Lower lobe of right lung (tissue), 2 donors: ENCODE measurements around the gene SSBP4. TPM values are rescaled to one million over a fixed set of nuclear protein-coding genes. Genes with fewer than 3 reads are reported as not detected.

Experiments used
- ATAC-seq, 2 donors: fragments of 200-7000 bp; cut with Tn5 transposase; one replicate each; pipeline ENCODE4 v1.9.1; 2020 to 2022; ENCODE audit warnings: mild to moderate bottlenecking in 2 of 2, moderate library complexity in 2 of 2
- DNase-seq: peaks from one replicate; pipeline ENCODE4 v3.0.0-alpha.2; 2020
- H3K27ac ChIP-seq: fragments of 200-600 bp; one replicate; pipeline ENCODE4 v1.8.0; 2022
- H3K27me3 ChIP-seq: fragments of 200-600 bp; one replicate; pipeline ENCODE4 v1.8.0; 2022; ENCODE audit warnings: low read depth
- H3K36me3 ChIP-seq: fragments of 200-600 bp; one replicate; pipeline ENCODE4 v1.8.0; 2022; ENCODE audit warnings: mild to moderate bottlenecking
- H3K4me1 ChIP-seq: fragments of 200-600 bp; one replicate; pipeline ENCODE4 v1.8.0; 2022
- H3K4me3 ChIP-seq: fragments of 200-600 bp; one replicate; pipeline ENCODE4 v1.8.0; 2022; ENCODE audit warnings: mild to moderate bottlenecking
- H3K9me3 ChIP-seq: fragments of 200-600 bp; one replicate; pipeline ENCODE4 v1.8.0; 2022
- CTCF ChIP-seq: fragments of 200-600 bp; IDR thresholded peaks from one replicate; pipeline ENCODE4 v1.8.0; 2022; ENCODE audit warnings: antibody characterized with exemption, mild to moderate bottlenecking
- intact Hi-C: fragments of 100-400 bp; cut with DNase I; formaldehyde crosslinking; loops from one replicate; pipeline ENCODE4 v1.11.0; 2022
- total RNA-seq: library from RNA; stranded (reverse); fragmentation: NEBNext Ultra II Directional; extraction: Animal tissue kit (Norgen Biotek cat#: 25700); gene quantifications from one replicate; pipeline ENCODE4 v1.2.1, GENCODE V29; 2021
- donor health status: DM: no; HTN: yes; CAD: no; lungs with severe emphysema.

Gene SSBP4
- total RNA-seq, 1 donor from 2014 or later, result 65.6 TPM

DNA sequence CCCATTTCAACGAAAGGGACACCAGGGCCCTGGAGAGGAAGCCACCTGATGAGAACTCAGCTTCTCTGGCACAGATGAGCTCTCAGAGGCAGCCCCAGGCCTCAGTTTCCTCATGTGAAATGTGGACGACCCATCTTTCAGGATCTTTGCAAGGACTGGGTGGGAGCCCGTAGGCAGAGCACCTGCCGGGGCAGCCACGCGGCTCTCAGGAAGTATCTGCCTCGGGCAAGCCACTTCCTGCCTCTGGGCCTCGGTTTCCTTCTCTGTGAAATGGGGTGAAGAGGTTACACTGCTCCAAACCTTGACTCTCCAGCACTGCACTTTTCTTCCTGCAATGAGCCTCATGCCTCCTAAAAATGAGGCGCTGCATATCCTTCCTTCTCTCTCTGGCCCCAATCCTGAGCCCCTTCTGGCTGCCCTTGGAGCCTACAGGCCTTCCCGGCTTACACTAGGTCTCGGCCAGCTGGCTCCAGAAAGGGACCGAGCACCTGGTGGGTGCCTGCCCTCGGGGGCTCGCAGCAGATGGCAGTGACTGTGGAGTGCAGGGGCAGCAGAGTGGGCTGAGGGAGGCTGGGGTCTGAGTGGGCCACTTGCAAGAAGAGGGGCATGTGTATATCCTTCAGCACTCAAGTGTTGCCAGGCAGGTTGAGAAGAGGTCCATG is 3.5 kb downstream of the SSBP4 start:
- intact Hi-C loops, result no loop called here
- ATAC-seq (no peak), DNase-seq (peak; percentile 39)
- peaks cover 66% of the 10 kb centered on the region for H3K4me1 ChIP-seq
- H3K9me3 ChIP-seq, result no peaks in the 10 kb centered on the region
- no peak overlapping the region for H3K27ac ChIP-seq
- H3K4me3 ChIP-seq, result no peak overlapping the region
- no peak for TF ChIP-seq CTCF
- no peaks in the 10 kb centered on the region for H3K36me3 ChIP-seq
- H3K27me3 ChIP-seq, result no peaks in the 10 kb centered on the region

DNA sequence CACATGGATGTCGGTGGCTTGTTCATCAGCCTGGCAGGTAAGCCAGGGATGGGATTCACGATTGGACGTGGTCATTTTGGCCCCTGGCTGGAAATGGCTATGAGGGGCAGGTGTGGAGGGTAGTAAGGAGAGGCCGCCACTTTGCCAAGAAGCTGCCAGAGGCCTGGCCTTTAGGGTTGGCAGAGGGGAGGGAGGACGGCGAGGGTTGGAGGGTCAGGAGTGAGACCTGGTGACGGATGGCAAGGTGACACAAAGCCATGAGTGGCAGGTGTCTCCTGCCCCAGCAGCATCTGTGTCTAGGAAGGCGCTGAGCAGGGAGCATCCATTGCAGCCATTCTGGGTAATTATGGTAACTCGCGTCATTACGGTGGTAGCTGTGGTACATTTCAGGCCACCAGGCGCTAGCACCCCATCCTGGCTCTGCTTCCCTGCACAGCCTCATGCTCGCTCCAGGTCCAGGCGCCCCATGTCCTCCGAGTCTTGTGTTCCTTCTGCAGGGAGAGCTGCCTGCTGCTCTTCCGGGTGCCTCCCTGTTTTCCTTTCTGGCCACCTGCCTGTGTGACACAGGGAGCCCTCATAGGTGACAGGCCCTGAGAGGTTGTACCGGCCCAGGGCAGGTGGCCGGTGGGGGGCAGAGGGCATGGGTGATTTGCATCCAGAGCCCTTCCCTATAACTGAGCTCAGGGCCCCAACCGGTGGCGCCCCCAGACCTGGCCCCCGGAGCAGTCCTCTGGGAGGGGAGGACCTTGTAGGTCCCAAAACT is 4.2 kb downstream of the SSBP4 start:
- ATAC-seq, result no peak
- DNase-seq, result peak; percentile 41
- Histone ChIP-seq H3K27me3 (no peaks in the 10 kb centered on the region), H3K36me3 (no peaks in the 10 kb centered on the region), H3K27ac (no peak overlapping the region), H3K4me3 (no peak overlapping the region), H3K9me3 (no peaks in the 10 kb centered on the region), H3K4me1 (peaks cover 58% of the 10 kb centered on the region)
- intact Hi-C loops, result no loop called here
- no peak for TF ChIP-seq CTCF

DNA sequence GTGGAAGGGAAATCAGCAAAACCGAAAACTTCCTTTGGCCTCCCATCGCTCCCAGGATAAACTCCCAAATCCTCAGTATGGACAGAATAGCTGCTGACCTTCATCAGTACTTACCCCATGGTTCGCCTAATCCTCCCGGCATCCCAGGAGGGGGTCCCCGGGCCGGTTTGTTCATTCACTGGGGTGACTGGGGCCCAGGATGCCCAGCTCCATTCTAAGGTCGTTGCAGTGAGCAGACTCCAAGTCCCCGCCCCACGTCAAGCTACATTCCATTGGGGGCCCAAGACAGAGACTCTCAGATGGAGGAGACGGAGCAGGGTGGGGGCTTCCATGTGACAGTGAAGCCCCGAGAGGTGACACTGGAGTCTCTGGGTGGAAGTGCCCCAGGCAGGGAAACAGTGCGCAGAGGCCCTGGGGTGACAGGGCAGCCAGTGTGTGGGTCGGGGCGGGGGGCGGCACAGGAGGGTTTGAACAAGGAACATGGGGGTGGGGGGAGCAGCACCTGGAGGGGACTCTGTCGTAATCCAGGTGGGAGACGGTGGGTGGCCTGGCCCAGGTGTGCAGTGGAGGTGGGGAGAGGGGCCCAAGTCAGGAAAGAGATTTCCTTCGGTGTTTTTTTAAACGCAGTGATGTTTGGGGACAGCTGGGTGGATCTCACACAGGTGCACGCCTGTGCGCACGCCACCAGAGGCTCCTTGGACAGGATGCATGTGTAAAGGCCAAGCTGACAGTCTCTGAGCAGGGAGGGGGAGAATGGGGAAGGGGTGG is 5.1 kb downstream of the SSBP4 start:
- H3K27me3 ChIP-seq, result no peaks in the 10 kb centered on the region
- no peaks in the 10 kb centered on the region for H3K36me3 ChIP-seq
- H3K9me3 ChIP-seq, result no peaks in the 10 kb centered on the region
- no peak for TF ChIP-seq CTCF
- ATAC-seq (no peak), DNase-seq (no peak)
- H3K27ac ChIP-seq, result no peak overlapping the region
- peaks cover 61% of the 10 kb centered on the region for H3K4me1 ChIP-seq
- intact Hi-C loops, result no loop called here
- H3K4me3 ChIP-seq, result no peak overlapping the region

GRCh38 chr19:18424890-18425514 is 5.8 kb downstream of the SSBP4 start:
- no peak for TF ChIP-seq CTCF
- Histone ChIP-seq H3K4me3 (no peak overlapping the region), H3K36me3 (no peaks in the 10 kb centered on the region), H3K4me1 (peaks cover 67% of the 10 kb centered on the region), H3K27ac (no peak overlapping the region), H3K27me3 (no peaks in the 10 kb centered on the region), H3K9me3 (no peaks in the 10 kb centered on the region)
- ATAC-seq (no peak), DNase-seq (no peak)
- intact Hi-C loops, result no loop called here
